Hepatic stellate cell (primary cell): Measurements from ENCODE around the gene RNF44.
"Not testable (repeated sequence)": the region's sequence is repeated elsewhere in the genome, so short reads cannot be mapped to it uniquely, and the experiment has no call there.

Experiments used
- DNase-seq: peaks from one replicate; pipeline ENCODE4 v3.0.0; 2011; ENCODE audit warnings: low spot score

Gene RNF44

DNA sequence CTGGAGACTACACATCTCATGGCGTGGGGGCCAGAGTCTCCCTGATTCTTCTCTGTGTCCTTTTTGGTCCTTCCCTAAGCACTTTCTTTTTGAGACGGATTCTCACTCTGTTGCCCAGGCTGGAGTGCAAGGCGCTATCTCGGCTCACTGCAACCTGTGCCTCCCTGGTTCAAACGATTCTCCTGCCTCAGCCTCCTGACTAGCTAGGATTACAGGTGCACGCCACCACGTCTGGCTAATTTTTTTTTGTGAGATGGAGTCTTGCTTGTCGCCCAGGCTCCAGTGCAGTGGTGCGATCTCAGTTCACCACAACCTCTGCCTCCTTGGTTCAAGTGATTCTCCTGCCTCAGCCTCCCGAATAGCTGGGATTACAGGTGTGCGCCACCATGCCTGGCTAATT is 13.7 kb upstream of the RNF44 start:
- DNase-seq: not testable (repeated sequence)

DNA sequence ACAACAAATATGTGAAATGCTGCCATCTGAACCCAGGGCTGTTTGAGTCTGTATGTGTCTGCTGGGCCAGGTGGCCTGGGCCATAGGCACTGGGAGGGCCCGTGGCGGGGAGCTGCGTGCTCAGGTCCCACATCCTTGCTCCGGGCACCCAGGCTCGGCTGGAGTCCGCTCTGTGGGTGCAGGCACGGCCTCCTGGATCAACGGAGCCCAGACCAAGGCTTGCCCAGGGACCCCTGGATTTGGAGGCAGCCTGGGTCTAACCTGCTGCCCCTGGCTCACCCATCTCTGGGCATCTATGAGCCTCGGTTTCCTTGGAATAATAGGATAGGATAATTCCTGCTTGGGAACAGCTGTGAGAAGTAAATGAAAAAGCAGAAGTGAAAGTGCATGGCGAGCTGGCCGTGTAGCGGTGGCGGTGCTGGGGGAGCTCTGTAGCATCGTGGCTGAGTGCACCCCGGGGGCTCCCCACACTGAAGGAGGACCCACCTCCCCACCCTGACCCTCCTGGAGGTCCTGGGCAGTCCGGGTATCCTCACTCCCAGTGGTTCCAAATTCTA is 13.2 kb upstream of the RNF44 start:
- no peak for DNase-seq

DNA sequence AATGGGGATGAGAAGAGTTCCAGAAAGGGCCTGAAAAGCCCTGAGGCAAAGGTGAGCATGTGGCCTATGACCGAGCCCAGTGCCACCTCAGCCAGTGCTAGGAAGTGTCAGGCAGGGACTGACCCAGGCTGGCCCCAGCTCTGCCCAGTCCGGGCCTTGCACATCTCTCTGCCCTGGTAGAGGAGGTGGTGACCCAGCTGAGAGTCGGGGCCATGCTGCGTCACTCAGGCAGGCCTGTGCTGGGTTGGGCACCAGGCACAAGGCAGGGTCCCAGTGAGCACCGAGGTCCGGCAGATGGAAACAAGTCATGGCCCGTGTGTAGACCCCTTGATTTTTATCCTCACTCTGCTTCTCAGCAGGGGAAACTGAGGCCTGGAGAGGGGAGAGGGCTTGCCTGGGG is 12.7 kb upstream of the RNF44 start:
- no peak for DNase-seq

DNA sequence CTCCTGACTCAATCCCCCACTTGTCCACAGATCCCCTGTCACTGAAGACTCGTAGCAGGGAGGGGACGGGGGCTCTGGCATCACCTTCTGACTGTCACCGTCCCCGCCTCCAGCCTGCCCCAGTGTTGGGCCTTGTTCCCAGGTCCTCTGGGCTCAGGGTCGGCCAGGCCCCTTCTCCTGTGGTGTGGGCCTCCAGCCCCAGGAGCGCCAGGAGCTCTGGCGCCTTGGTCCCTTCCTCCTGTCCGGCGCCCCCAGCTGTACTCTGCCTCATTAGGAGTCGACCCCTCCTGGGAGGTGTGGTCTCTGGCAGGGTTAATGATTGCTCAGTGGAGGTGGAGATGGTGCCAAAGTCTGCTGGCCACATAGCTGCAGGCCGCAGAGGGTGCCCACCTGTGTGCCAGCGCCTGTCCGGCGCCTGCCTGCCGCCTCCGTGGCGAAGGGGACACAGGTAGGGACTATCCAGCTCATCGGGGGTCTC is 11.8 kb upstream of the RNF44 start, which contains the start of gene CDHR2:
TSS of gene CDHR2 (plus strand) at position 376 of the 478 bp plus-strand sequence. CDS start 16,011 bp downstream, outside the sequence.
- no peak for DNase-seq

DNA sequence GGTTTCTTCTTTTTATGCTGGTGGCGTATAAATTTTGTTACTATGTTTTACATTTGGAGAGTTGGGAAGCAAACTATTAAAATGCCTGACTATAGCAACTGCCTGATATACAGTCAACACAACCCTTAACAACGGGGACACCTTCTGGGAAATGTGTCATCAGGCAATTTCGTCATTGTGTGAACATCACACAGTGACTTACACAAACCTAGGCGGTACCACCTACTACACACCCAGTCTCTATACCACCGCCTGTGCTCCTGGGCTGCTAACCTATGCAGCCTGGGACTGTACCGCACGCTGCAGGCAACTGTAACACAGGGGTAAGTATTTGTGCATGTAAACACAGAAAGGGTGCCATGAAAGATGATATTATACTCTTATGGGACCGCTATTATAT is 10.6 kb upstream of the RNF44 start:
- DNase-seq: no peak

DNA sequence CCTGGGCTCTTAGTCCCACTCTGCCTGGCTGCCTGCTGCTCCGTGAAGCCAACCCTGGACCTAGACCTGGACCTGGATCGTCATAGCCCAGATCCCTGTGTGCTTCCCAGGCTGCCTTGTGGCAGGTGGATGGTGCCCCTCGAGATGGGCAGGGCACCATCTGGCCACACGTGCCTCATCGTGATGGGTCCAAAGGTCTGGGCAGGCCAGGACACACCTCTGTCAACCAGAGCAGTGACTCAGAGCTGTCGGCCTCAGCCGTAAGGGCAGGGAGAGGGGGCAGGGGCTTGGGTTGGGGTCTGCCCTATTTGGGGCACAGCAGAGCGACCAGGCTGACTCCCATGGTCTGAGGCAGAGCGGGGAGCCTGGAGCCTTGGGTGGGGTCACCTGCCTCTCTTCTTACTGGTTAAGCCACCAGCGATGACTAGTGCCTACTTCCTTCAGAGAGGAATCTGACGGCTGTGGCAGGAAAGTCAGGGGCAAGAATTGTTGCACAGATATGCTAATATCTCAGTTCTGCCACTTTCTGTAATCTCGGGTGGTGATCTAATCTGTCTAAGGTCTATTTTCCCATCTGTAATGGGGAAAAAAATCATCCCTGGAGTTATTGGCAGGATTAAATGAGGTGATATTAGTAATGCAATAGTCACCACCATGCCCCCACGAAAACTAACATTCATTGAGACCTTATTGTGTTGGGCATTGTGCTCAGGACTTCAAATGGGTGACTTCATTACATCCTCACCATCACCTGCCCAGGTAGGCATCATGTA is 8.7 kb upstream of the RNF44 start:
- no peak for DNase-seq

DNA sequence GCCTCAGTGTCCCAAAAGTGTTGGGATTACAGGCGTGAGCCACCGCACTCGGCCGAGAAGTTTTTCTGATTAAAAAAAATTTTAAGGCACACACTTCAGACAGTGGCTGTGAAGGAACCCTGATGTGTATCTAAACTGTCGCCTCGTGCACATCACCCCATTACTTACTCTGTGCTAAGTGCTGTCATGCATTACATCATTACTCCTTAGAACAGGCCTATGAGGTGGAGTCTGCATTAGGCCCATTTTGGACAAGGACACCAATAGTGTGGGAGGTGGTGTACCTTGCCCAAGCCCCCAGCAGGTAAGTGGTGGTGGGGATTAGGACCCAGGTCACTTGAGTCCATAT is 8.2 kb upstream of the RNF44 start:
- no peak for DNase-seq

DNA sequence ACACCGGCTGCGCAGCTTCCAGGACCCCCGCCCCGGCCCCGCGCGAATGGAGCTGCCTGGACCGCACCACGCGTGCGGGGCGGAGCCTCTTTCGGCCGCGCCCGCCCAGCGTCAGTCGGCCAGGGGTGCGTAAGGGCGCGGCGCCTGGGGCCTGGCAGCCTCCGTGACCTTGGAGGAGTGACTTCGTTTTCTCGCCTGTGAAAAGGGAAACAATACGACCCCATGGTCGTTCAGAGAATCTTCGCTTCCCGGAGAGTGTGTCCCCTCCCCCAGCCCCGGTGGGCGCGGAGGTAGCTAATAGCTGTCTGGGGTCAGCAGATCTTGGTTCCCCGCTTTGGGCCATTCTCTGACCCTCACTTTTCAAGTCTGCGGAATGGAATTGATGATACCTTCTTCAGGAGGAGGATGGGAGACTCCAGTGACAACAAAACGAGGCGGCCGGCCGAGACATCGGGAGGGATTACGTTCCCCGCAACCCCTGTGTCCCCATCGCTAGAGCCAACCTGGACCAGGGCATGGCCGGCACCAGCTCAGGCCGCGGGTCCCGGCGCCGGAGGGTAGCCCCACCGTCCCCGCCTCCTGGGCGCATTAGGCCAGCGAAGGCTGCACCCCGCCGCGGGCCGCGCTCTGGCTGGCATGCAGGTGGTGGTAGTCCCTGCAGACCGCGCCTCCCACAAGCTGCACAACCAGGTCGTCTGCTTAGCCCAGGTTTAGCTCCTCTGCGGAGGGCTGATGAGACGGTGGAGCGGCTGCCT is 6.4 kb upstream of the RNF44 start:
- DNase-seq: no peak

DNA sequence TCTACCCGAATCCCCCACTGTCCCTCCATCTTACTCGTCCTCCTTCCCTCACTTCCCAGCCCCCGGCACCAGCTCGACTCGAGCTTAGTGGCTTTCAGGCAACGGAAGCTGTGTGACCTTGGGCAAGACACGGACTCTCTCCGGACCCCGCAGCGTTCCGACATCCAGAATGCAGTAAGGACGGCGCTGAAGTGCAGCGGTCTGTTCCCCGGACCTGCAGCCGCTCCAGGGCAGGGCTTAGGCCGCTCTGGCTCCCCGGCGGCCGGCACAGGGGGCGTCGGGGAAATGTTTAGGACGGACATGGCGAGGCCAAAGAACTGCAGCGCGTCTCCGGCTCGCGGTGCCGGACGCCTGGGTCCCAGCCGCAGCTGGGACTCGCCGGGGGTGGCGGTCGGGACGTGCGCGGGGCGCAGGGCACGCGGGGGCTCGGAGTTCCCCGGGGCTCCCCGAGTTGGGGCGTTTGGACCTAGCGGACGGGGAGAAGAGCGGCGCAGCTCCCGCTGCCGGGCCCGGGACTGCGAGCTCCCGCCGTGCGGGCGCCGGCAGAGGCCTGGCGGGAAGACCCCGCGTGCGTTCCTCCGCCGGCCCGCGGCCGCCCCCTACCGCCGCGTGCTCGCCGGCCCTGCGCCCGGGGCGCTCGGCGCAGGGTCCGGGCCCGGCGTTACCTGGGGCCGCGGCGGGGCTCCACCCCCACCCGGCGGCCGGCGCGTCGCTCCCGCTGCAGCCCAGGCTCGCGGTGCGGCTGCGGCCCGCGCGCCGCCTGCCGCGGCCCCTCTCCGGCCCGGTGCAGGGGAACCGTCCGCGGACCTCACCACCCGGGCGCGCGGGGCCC is 5.6 kb upstream of the RNF44 start:
- no peak for DNase-seq

DNA sequence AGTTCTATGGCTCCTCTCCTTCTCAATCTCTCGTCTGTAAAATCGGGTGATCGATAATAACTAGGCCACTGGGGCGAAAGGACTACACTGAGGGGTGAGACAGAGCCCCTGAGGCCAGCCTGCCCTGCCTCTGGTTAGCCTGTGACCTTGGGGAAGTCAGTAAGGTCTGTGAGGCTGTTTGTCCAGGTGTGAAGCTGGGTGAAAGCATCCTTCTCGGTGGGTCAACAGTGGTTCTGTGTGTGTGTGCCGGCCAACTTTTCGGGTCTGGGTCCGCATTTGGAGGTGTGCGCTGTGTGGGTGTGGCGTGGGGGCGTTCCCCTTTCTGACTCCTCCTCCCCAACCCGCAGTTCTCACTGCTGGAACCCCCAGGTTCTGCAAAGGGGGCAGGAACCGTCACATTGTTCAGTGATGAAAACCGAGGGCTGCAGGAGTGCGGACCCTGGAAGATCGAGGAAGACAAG is 5.0 kb upstream of the RNF44 start:
- no peak for DNase-seq

GRCh38 chr5:176541338-176542134 is 4.3 kb upstream of the RNF44 start:
- no peak for DNase-seq

DNA sequence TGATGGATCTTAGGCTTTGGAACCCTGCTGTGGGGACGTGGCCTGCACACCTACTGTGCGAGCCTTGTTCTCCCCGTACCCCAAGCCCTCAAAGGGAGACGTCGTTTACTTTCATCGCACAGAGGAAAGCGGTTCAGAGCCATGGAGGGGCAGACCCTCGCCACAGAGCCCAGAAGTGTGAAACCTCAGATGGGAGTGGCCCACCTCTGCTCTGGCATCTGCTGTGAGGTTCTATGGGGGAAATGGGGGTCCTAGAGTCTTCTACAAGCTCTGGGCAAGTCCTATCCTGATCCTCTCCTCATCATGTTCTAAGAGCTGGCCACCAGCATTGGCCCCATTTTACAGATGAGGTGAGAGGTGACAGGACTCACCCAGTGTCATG is 3.7 kb upstream of the RNF44 start:
- no peak for DNase-seq

GRCh38 chr5:176540476-176540899 is 3.3 kb upstream of the RNF44 start:
- no peak for DNase-seq

GRCh38 chr5:176538989-176539384 is 1.8 kb upstream of the RNF44 start:
- no peak for DNase-seq

- DNase-seq: no peak
Observed at GRCh38 chr5:176538230-176538988, 1.2 kb upstream of the RNF44 start.

GRCh38 chr5:176537554-176538229 is 490 bp upstream of the RNF44 start:
- peak; percentile 98 for DNase-seq

GRCh38 chr5:176536132-176536901 is 885 bp downstream of the RNF44 start:
- DNase-seq: peak; percentile 87

DNA sequence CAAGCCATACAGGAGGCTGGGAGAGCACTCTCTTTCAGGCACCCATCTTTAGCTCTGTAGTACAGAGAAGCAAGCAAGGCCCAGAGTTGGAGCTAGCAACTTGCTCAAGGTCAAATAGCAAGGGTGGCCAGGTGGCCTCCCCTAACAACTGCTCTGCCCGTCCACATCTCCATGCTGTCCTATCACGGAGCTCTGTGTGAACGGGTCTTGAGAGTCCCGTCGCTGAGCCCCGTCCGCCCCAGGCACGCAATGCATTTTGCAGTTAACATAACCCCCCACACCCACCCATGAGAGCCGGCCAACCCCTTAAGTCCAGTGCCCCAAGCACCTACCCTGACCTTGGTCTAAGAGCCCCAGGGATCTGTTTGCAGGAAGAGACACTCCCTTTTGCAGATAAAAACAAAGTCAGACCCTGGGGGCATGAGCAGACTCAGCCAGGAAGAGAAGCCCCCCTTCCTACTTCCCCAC is 1.5 kb downstream of the RNF44 start:
- DNase-seq: no peak

DNA sequence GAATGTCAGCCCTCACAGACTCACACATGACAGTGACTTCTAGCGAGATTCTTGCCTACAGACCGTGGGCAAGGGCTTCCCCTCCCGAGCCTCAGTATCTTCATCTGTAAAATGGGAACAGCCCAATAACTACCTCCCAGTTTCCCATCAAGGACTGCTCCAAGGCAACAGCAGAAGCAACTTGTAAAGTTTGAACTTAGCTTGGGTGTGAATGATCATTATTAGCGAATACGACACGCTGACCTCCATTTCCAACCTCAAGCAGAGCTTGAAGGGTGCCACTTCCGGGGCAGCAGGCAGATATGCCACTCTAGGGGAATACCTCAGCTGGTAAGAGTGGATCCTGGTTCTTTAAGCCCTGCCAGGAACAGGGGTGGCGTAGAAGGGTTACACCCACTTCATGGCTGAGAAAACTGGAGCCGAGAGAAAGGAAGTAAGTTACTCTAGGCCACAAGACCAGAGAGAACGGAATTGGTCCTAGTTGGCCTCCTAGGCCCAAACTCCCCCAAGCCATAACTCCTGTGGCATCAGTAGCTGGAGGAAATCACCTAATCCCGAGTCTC is 2.0 kb downstream of the RNF44 start:
- no peak for DNase-seq
